Erythroblast (primary cell): ENCODE measurements around the gene MYO1B.

Experiments used
- GATA1 ChIP-seq: IDR thresholded peaks from 2 replicates; pipeline ENCODE4 v1.6.1; 2011; ENCODE audit warnings: low read depth, mild to moderate bottlenecking, control low read depth, low read length, moderate library complexity
- POLR2A ChIP-seq: IDR thresholded peaks from 2 replicates; pipeline ENCODE4 v1.6.1; 2011; ENCODE audit warnings: mild to moderate bottlenecking, low read length

GRCh38 chr2:191315365-191315752 is 70.2 kb downstream of the MYO1B start:
- no peak for TF ChIP-seq POLR2A
- no peak for TF ChIP-seq GATA1
